ENCODE data around the gene CCNE1.

- TF ChIP-seq, protein P1, sequence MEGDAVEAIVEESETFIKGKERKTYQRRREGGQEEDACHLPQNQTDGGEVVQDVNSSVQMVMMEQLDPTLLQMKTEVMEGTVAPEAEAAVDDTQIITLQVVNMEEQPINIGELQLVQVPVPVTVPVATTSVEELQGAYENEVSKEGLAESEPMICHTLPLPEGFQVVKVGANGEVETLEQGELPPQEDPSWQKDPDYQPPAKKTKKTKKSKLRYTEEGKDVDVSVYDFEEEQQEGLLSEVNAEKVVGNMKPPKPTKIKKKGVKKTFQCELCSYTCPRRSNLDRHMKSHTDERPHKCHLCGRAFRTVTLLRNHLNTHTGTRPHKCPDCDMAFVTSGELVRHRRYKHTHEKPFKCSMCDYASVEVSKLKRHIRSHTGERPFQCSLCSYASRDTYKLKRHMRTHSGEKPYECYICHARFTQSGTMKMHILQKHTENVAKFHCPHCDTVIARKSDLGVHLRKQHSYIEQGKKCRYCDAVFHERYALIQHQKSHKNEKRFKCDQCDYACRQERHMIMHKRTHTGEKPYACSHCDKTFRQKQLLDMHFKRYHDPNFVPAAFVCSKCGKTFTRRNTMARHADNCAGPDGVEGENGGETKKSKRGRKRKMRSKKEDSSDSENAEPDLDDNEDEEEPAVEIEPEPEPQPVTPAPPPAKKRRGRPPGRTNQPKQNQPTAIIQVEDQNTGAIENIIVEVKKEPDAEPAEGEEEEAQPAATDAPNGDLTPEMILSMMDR (IDR thresholded peaks at IDR 0.05) = peak in 2 of 4 experiments; percentile 37 to 57
- no peak for TF ChIP-seq POLR2A (IDR thresholded peaks at IDR 0.05)
Measured at GRCh38 chr19:29858000-29858596, 46.3 kb downstream of the CCNE1 start.

Measured in gastroesophageal sphincter (tissue), 3 donors.